Natural killer cell (primary cell): ENCODE data around the gene SPOCK3. TPM values are rescaled to one million over a fixed set of nuclear protein-coding genes. Genes with fewer than 3 reads are reported as not detected.

Experiments used
- ATAC-seq, 3 donors: fragments of 150-1000 bp in 2 of 3; fragments of 200-7000 bp in 1 of 3; cut with Tn5 transposase; 1 replicate in 1 of 3; 2 replicates in 2 of 3; pipeline ENCODE4 v1.10.0; 2021; ENCODE audit warnings: mild to moderate bottlenecking in 2 of 3, moderate library complexity in 2 of 3
- DNase-seq, 2 donors: peaks; one replicate each; pipeline versions ENCODE4 v3.0.0 to v3.0.0-alpha.2; 2013 to 2021; ENCODE audit warnings: mixed read lengths in 1 of 2
- H3K27ac ChIP-seq: one replicate; pipeline ENCODE4 v1.5.1; 2013; ENCODE audit warnings: mild to moderate bottlenecking, low read length
- H3K27me3 ChIP-seq: one replicate; pipeline ENCODE4 v1.6.1; 2013; ENCODE audit warnings: low read length; ENCODE audit not compliant: control insufficient read depth, insufficient read depth
- H3K36me3 ChIP-seq: one replicate; pipeline ENCODE4 v1.6.1; 2013; ENCODE audit warnings: low read length; ENCODE audit not compliant: control insufficient read depth, insufficient read depth
- H3K4me1 ChIP-seq: one replicate; pipeline ENCODE4 v1.6.1; 2013; ENCODE audit warnings: low read length; ENCODE audit not compliant: control insufficient read depth, insufficient read depth
- H3K4me3 ChIP-seq: one replicate; pipeline ENCODE4 v1.5.1; 2013; ENCODE audit warnings: low read length
- H3K9me3 ChIP-seq: one replicate; pipeline ENCODE4 v1.6.1; 2013; ENCODE audit warnings: low read length; ENCODE audit not compliant: control insufficient read depth, insufficient read depth
- H3K27ac Mint-ChIP-seq, 2 donors: one replicate each; pipeline ENCODE4 v1.8.0; 2022; ENCODE audit warnings: mild to moderate bottlenecking in 2 of 2, mixed read lengths in 2 of 2, moderate library complexity in 1 of 2
- H3K27me3 Mint-ChIP-seq, 2 donors: one replicate each; pipeline ENCODE4 v1.8.0; 2022; ENCODE audit warnings: low read depth in 2 of 2, mixed read lengths in 2 of 2
- H3K36me3 Mint-ChIP-seq: one replicate; pipeline ENCODE4 v1.8.0; 2022; ENCODE audit warnings: mixed read lengths
- H3K4me1 Mint-ChIP-seq, 2 donors: one replicate each; pipeline ENCODE4 v1.8.0; 2022; ENCODE audit warnings: mixed read lengths in 2 of 2
- H3K4me3 Mint-ChIP-seq: one replicate; pipeline ENCODE4 v1.8.0; 2022; ENCODE audit warnings: mild to moderate bottlenecking, moderate library complexity, mixed read lengths
- H3K9me3 Mint-ChIP-seq, 2 donors: one replicate each; pipeline ENCODE4 v1.8.0; 2022; ENCODE audit warnings: mixed read lengths in 2 of 2
- CTCF ChIP-seq: fragments of 200-600 bp; IDR thresholded peaks from one replicate; pipeline ENCODE4 v1.8.0; 2022; ENCODE audit warnings: antibody characterized with exemption
- WGBS: methylation state at CpG from one replicate; pipeline ENCODE4 v1.1.7; 2013; ENCODE audit warnings: missing lambda C conversion rate; ENCODE audit not compliant: insufficient coverage; 5-methylcytosine and 5-hydroxymethylcytosine counted together
- intact Hi-C: fragments of 100-400 bp; cut with micrococcal nuclease; formaldehyde crosslinking; loops from one replicate; pipeline ENCODE4 v1.14.2; 2022
- total RNA-seq, 4 donors: library from RNA; stranded (reverse); fragments of 120-200 nt in 1 of 4; gene quantifications; one replicate each; pipeline versions ENCODE4 v1.2.3 to v1.2.4, GENCODE V29; 2013 to 2022

The SPOCK3 gene
- total RNA-seq, 3 donors from 2014 or later (not counting 1 experiment from before 2014, with no cell fraction given): not detected

GRCh38 chr4:167025670-167026069 is 208.6 kb downstream of the SPOCK3 start:
- ATAC-seq (no peak), DNase-seq (no peak)
- H3K9me3 ChIP-seq: no peaks in the 10 kb centered on the region
- H3K4me1 Mint-ChIP-seq: no peaks in the 10 kb centered on the region
- no peaks in the 10 kb centered on the region for H3K36me3 ChIP-seq
- no peaks in the 10 kb centered on the region for H3K36me3 Mint-ChIP-seq
- H3K4me1 ChIP-seq: no peaks in the 10 kb centered on the region
- no peak overlapping the region for H3K4me3 ChIP-seq
- 84% methylated on average over 3 of the region's 3 CpGs for WGBS
- H3K4me3 Mint-ChIP-seq: no peak overlapping the region
- H3K9me3 Mint-ChIP-seq: peaks cover 2 to 7% of the 10 kb centered on the region in 2 donors
- H3K27me3 Mint-ChIP-seq: no peaks in the 10 kb centered on the region
- intact Hi-C loops: no loop called here
- no peak for TF ChIP-seq CTCF
- no peaks in the 10 kb centered on the region for H3K27me3 ChIP-seq
- H3K27ac Mint-ChIP-seq: no peak overlapping the region
- no peak overlapping the region for H3K27ac ChIP-seq

GRCh38 chr4:167023364-167023925 is 210.8 kb downstream of the SPOCK3 start:
- intact Hi-C loops: no loop called here
- Mint-ChIP-seq H3K4me1 (no peaks in the 10 kb centered on the region), H3K27ac (no peak overlapping the region), H3K36me3 (no peaks in the 10 kb centered on the region), H3K4me3 (no peak overlapping the region), H3K27me3 (no peaks in the 10 kb centered on the region), H3K9me3 (peaks cover 2 to 7% of the 10 kb centered on the region in 2 donors)
- no peak for TF ChIP-seq CTCF
- ATAC-seq (no peak), DNase-seq (no peak)
- Histone ChIP-seq H3K9me3 (no peaks in the 10 kb centered on the region), H3K4me3 (no peak overlapping the region), H3K36me3 (no peaks in the 10 kb centered on the region), H3K27ac (no peak overlapping the region), H3K4me1 (no peaks in the 10 kb centered on the region), H3K27me3 (no peaks in the 10 kb centered on the region)
- WGBS: 82% methylated on average over 3 of the region's 4 CpGs

- no peaks in the 10 kb centered on the region for H3K36me3 ChIP-seq
- no peaks in the 10 kb centered on the region for H3K9me3 ChIP-seq
- Mint-ChIP-seq H3K9me3 (peaks cover 0 to 3% of the 10 kb centered on the region in 2 donors), H3K27me3 (no peaks in the 10 kb centered on the region), H3K4me3 (no peak overlapping the region), H3K36me3 (no peaks in the 10 kb centered on the region), H3K4me1 (no peaks in the 10 kb centered on the region), H3K27ac (no peak overlapping the region)
- intact Hi-C loops: no loop called here
- ATAC-seq (no peak), DNase-seq (peak; percentile 18 to 65)
- H3K27me3 ChIP-seq: no peaks in the 10 kb centered on the region
- no peak overlapping the region for H3K4me3 ChIP-seq
- H3K4me1 ChIP-seq: no peaks in the 10 kb centered on the region
- H3K27ac ChIP-seq: no peak overlapping the region
- 22% methylated on average over 10 of the region's 11 CpGs for WGBS
- TF ChIP-seq CTCF: peak; percentile 53
Measured at GRCh38 chr4:167021545-167022155, 212.6 kb downstream of the SPOCK3 start.

GRCh38 chr4:167020410-167020809 is 213.9 kb downstream of the SPOCK3 start:
- H3K27ac ChIP-seq: no peak overlapping the region
- no peaks in the 10 kb centered on the region for H3K4me1 ChIP-seq
- Mint-ChIP-seq H3K4me1 (no peaks in the 10 kb centered on the region), H3K4me3 (no peak overlapping the region), H3K36me3 (no peaks in the 10 kb centered on the region), H3K9me3 (peaks cover 0 to 3% of the 10 kb centered on the region in 2 donors), H3K27me3 (no peaks in the 10 kb centered on the region), H3K27ac (no peak overlapping the region)
- DNase-seq (no peak), ATAC-seq (no peak)
- 27% methylated on average over 1 of the region's 1 CpG for WGBS
- TF ChIP-seq CTCF: no peak
- intact Hi-C loops: no loop called here
- no peaks in the 10 kb centered on the region for H3K36me3 ChIP-seq
- no peak overlapping the region for H3K4me3 ChIP-seq
- no peaks in the 10 kb centered on the region for H3K9me3 ChIP-seq
- H3K27me3 ChIP-seq: no peaks in the 10 kb centered on the region
